HepG2 (cell line): Measurements from ENCODE around the gene ARHGAP45. TPM values are rescaled to one million over a fixed set of nuclear protein-coding genes. Genes with fewer than 3 reads are reported as not detected.

Experiments
- CAMTA2 ChIP-seq: sonication (generic); formaldehyde crosslinking; IDR thresholded peaks from 2 replicates; pipeline ENCODE4 v1.4.0; 2020; ENCODE audit warnings: mild to moderate bottlenecking, missing genetic modification reagents, borderline replicate concordance
- CBFB ChIP-seq: sonication (generic); formaldehyde crosslinking; IDR thresholded peaks from 2 replicates; pipeline ENCODE4 v1.4.0; 2020; ENCODE audit warnings: missing genetic modification reagents
- ELF3 ChIP-seq: IDR thresholded peaks from 2 replicates; pipeline ENCODE4 v1.6.1; 2016; ENCODE audit warnings: missing genetic modification reagents, missing compliant biosample characterization
- EZH2 ChIP-seq: conservative IDR thresholded peaks from 2 replicates; pipeline ENCODE4 v1.6.1; 2012; ENCODE audit warnings: mild to moderate bottlenecking, low read depth, low read length, moderate library complexity
- GTF3A ChIP-seq: sonication (generic); formaldehyde crosslinking; conservative IDR thresholded peaks from 2 replicates; pipeline ENCODE4 v1.4.0; 2020; ENCODE audit warnings: mild to moderate bottlenecking, missing genetic modification reagents
- HDAC1 ChIP-seq: sonication (generic); formaldehyde crosslinking; IDR thresholded peaks from 2 replicates; pipeline ENCODE4 v1.5.1; 2020; ENCODE audit warnings: mild to moderate bottlenecking, missing genetic modification reagents
- MED1 ChIP-seq: sonication (generic); formaldehyde crosslinking; IDR thresholded peaks from 2 replicates; pipeline ENCODE4 v1.4.0; 2020; ENCODE audit warnings: missing genetic modification reagents
- NFYC ChIP-seq: IDR thresholded peaks from 2 replicates; pipeline ENCODE4 v1.6.1; 2016; ENCODE audit warnings: missing genetic modification reagents, missing compliant biosample characterization
- NR2F2 ChIP-seq: IDR thresholded peaks from 2 replicates; pipeline ENCODE4 v1.6.1; 2012; ENCODE audit warnings: low read depth, inconsistent platforms, borderline replicate concordance
- SMC3 ChIP-seq: IDR thresholded peaks from 2 replicates; pipeline ENCODE4 v1.6.1; 2011; ENCODE audit warnings: low read length, improper control_type of control experiment
- TAF1 ChIP-seq: sonication (generic); formaldehyde crosslinking; IDR thresholded peaks from 2 replicates; pipeline ENCODE4 v1.4.0; 2020; ENCODE audit warnings: missing genetic modification reagents
- YEATS4 ChIP-seq: sonication (generic); formaldehyde crosslinking; IDR thresholded peaks from 2 replicates; pipeline ENCODE4 v1.4.0; 2020; ENCODE audit warnings: missing genetic modification reagents, borderline replicate concordance
- ZBTB1 ChIP-seq: sonication (generic); formaldehyde crosslinking; IDR thresholded peaks from 2 replicates; pipeline ENCODE4 v1.4.0; 2020; ENCODE audit warnings: missing genetic modification reagents, borderline replicate concordance
- ZBTB20 ChIP-seq: sonication (generic); formaldehyde crosslinking; IDR thresholded peaks from 2 replicates; pipeline ENCODE4 v1.8.1; 2023; ENCODE audit warnings: missing genetic modification reagents, low read depth, mild to moderate bottlenecking, borderline replicate concordance
- ZNF335 ChIP-seq: sonication (generic); formaldehyde crosslinking; IDR thresholded peaks from 2 replicates; pipeline ENCODE4 v1.4.0; 2020; ENCODE audit warnings: missing genetic modification reagents
- ZNF430 ChIP-seq: sonication (generic); formaldehyde crosslinking; IDR thresholded peaks from 2 replicates; pipeline ENCODE4 v1.9.0; 2021; ENCODE audit warnings: mild to moderate bottlenecking, missing genetic modification reagents
- ZNF501 ChIP-seq: sonication (generic); formaldehyde crosslinking; IDR thresholded peaks from 2 replicates; pipeline ENCODE4 v1.5.1; 2020; ENCODE audit warnings: mild to moderate bottlenecking, moderate library complexity, missing genetic modification reagents
- ZNF605 ChIP-seq: sonication (generic); formaldehyde crosslinking; IDR thresholded peaks from 2 replicates; pipeline ENCODE4 v1.8.0; 2022; ENCODE audit warnings: mild to moderate bottlenecking, missing genetic modification reagents
- ZNF629 ChIP-seq: sonication (generic); formaldehyde crosslinking; conservative IDR thresholded peaks from 2 replicates; pipeline ENCODE4 v1.5.0; 2020; ENCODE audit warnings: missing genetic modification reagents
- ZNF670 ChIP-seq: sonication (generic); formaldehyde crosslinking; IDR thresholded peaks from 2 replicates; pipeline ENCODE4 v1.8.0; 2022; ENCODE audit warnings: mild to moderate bottlenecking, missing genetic modification reagents, borderline replicate concordance
- ZSCAN21 ChIP-seq: sonication (generic); formaldehyde crosslinking; IDR thresholded peaks from 2 replicates; pipeline ENCODE4 v1.8.0; 2022; ENCODE audit warnings: mild to moderate bottlenecking, missing genetic modification reagents, moderate library complexity, borderline replicate concordance
- polyA plus RNA-seq, 8 experiments: library from polyadenylated mRNA; depleted of rRNA in 3 of 8; stranded (reverse) in 7 of 8; unstranded in 1 of 8; fragments of >200 nt; fragmentation: Illumina TruSeq in 4 of 8; extraction: Trizol in 4 of 8; gene quantifications; 2 replicates each; pipeline versions ENCODE4 v1.2.1 to v1.2.3, GENCODE V29; 2011 to 2016; ENCODE audit warnings: low read depth in 4 of 8, missing spikeins in 1 of 8, mixed read lengths in 1 of 8; ENCODE audit not compliant: insufficient read depth in 1 of 8
- total RNA-seq, 5 experiments: library from RNA; depleted of rRNA; stranded (reverse); fragments of >200 nt; fragmentation: Illumina TruSeq; extraction: Trizol; gene quantifications; 2 replicates each; pipeline ENCODE4 v1.2.3, GENCODE V29; 2016; ENCODE audit warnings: low read depth in 1 of 5
- TF ChIP-seq, protein P1 (sequence below): fragments of 450-650 bp; IDR thresholded peaks from 2 replicates; pipeline ENCODE4 v1.6.1; 2016
- TF ChIP-seq, protein P2 (sequence below): sonication (generic); formaldehyde crosslinking; IDR thresholded peaks from 2 replicates; pipeline ENCODE4 v1.4.0; 2020; ENCODE audit warnings: mild to moderate bottlenecking, missing genetic modification reagents
- TF ChIP-seq, protein P3 (sequence below): sonication (generic); formaldehyde crosslinking; IDR thresholded peaks from 2 replicates; pipeline ENCODE4 v1.4.0; 2020; ENCODE audit warnings: mild to moderate bottlenecking, missing genetic modification reagents, borderline replicate concordance

Gene ARHGAP45
- total and polyA plus RNA-seq, 2 of the 13 experiments (the other 11 are each of a cell fraction or from before 2014, with no cell fraction given): 0.84 to 32.0 TPM

DNA sequence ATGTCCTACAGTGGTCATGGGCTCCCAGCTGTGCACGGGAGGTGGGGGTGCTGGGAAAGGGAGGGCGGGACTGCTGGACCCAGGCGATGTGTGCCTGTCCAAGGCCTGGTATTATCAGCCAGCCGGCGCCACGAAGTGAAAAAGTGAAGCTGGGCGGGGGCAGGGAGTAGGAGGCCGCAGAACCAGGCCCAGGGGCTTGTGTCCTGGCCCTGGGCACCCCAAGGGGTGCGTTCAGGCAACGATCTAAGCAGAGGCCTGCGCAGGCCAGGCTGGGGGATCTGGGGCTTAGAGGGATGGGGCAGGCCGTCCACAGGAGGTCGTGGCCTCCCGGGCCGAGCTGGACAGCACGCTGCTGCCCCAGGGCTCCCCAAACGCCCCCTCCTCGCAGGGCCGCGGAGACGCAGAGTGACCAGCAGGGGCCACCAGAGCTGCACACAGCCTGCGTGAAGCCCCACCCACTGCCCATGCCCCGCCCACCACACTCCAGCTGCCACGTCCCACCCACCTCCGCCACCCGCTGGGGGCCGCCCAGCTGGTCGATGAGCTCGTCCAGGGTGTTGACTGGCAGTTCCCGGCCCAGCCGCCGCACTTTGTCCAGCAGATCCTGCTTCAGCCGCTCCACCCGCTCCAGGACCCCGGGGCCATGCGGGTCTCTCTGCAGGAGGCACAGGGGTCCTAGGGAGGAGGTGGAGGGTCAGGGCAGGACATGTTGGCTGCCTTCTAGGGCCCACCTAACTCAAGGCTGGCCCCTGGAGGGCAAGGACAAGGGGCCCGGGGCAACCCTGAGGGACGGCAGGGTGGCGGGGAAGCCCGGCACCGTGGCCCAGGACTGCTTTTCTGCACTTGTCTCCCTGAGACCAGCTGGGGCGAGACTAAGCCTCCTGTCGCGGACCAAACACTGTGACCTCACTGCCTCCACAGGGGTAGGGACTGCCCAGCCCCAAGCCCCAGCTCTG is 46.3 kb downstream of the ARHGAP45 start (continued):
- TF ChIP-seq, protein P1, sequence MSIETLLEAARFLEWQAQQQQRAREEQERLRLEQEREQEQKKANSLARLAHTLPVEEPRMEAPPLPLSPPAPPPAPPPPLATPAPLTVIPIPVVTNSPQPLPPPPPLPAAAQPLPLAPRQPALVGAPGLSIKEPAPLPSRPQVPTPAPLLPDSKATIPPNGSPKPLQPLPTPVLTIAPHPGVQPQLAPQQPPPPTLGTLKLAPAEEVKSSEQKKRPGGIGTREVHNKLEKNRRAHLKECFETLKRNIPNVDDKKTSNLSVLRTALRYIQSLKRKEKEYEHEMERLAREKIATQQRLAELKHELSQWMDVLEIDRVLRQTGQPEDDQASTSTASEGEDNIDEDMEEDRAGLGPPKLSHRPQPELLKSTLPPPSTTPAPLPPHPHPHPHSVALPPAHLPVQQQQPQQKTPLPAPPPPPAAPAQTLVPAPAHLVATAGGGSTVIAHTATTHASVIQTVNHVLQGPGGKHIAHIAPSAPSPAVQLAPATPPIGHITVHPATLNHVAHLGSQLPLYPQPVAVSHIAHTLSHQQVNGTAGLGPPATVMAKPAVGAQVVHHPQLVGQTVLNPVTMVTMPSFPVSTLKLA: peak; percentile 62; the same call in 1 of the 2 replicates
- TF ChIP-seq ZNF629: no peak
- TF ChIP-seq CAMTA2 (CRISPR knock-in tag): no peak
- TF ChIP-seq, protein P2, sequence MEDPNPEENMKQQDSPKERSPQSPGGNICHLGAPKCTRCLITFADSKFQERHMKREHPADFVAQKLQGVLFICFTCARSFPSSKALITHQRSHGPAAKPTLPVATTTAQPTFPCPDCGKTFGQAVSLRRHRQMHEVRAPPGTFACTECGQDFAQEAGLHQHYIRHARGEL (CRISPR knock-in tag): peak; percentile 65; the same call in 1 of the 2 replicates
- TF ChIP-seq ZNF605 (CRISPR knock-in tag): peak; percentile 86
- peak; percentile 69 for TF ChIP-seq TAF1 (CRISPR knock-in tag)
- TF ChIP-seq MED1 (CRISPR knock-in tag): peak; percentile 71; the same call in 1 of the 2 replicates
- TF ChIP-seq GTF3A (CRISPR knock-in tag): no peak
- peak; percentile 51; the same call in 1 of the 2 replicates for TF ChIP-seq SMC3
- peak; percentile 94 for TF ChIP-seq ZNF430 (CRISPR knock-in tag)
- no peak; the same call in none of the 2 replicates for TF ChIP-seq CBFB (CRISPR knock-in tag)
- TF ChIP-seq ZNF670: peak; percentile 67; the same call in 1 of the 2 replicates
- TF ChIP-seq ELF3 (CRISPR knock-in tag): peak; percentile 64; the same call in 1 of the 2 replicates
- TF ChIP-seq NFYC (CRISPR knock-in tag): 0 out of 2 replicates have a peak, but pooled peaks have one; percentile 39
- peak; percentile 87; the same call in 1 of the 2 replicates for TF ChIP-seq HDAC1
- peak; percentile 85 for TF ChIP-seq ZNF501 (CRISPR knock-in tag)
- TF ChIP-seq ZBTB20 (CRISPR knock-in tag): 0 out of 2 replicates have a peak, but pooled peaks have one; percentile 47
- 0 out of 2 replicates have a peak, but pooled peaks have one; percentile 0 for TF ChIP-seq ZSCAN21 (CRISPR knock-in tag)
- no peak for TF ChIP-seq EZH2
- peak; percentile 93 for TF ChIP-seq ZNF335 (CRISPR knock-in tag)
- TF ChIP-seq NR2F2: no peak
- TF ChIP-seq, protein P3, sequence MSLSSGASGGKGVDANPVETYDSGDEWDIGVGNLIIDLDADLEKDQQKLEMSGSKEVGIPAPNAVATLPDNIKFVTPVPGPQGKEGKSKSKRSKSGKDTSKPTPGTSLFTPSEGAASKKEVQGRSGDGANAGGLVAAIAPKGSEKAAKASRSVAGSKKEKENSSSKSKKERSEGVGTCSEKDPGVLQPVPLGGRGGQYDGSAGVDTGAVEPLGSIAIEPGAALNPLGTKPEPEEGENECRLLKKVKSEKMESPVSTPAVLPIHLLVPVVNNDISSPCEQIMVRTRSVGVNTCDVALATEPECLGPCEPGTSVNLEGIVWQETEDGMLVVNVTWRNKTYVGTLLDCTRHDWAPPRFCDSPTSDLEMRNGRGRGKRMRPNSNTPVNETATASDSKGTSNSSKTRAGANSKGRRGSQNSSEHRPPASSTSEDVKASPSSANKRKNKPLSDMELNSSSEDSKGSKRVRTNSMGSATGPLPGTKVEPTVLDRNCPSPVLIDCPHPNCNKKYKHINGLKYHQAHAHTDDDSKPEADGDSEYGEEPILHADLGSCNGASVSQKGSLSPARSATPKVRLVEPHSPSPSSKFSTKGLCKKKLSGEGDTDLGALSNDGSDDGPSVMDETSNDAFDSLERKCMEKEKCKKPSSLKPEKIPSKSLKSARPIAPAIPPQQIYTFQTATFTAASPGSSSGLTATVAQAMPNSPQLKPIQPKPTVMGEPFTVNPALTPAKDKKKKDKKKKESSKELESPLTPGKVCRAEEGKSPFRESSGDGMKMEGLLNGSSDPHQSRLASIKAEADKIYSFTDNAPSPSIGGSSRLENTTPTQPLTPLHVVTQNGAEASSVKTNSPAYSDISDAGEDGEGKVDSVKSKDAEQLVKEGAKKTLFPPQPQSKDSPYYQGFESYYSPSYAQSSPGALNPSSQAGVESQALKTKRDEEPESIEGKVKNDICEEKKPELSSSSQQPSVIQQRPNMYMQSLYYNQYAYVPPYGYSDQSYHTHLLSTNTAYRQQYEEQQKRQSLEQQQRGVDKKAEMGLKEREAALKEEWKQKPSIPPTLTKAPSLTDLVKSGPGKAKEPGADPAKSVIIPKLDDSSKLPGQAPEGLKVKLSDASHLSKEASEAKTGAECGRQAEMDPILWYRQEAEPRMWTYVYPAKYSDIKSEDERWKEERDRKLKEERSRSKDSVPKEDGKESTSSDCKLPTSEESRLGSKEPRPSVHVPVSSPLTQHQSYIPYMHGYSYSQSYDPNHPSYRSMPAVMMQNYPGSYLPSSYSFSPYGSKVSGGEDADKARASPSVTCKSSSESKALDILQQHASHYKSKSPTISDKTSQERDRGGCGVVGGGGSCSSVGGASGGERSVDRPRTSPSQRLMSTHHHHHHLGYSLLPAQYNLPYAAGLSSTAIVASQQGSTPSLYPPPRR (CRISPR knock-in tag): peak; percentile 71
- TF ChIP-seq YEATS4 (CRISPR knock-in tag): peak; percentile 84; the same call in 1 of the 2 replicates
- no peak for TF ChIP-seq ZBTB1 (CRISPR knock-in tag)
